Measurements from ENCODE around the gene MAPKAPK3.

DNA sequence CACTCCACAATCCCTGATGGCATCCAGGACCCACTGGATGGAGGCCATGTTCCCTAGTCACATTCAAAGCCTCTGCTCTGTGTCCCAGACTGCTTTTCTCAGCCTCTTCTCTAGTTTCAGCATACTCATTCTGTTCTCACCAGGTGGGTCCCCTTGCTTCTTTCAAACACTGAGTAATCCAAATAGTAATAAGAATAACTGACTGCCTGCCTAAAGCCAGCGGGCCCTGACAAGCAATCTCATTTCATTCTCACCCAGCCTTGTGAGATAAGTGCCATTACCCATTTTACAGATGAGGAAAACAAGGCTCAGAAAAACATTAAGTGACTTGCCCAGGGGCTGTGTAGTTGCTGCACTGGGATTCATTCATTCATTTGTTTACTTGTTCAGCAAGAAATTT is 25.4 kb downstream of the MAPKAPK3 start:
- TF ChIP-seq REST (IDR thresholded peaks at IDR 0.05; ENCODE audit: borderline replicate concordance) (no peak), RAD21 (conservative IDR thresholded peaks at IDR 0.05) (no peak), CTCF (IDR thresholded peaks at IDR 0.05; ENCODE audit: poor library complexity, severe bottlenecking) (no peak), POLR2AphosphoS5 (IDR thresholded peaks at IDR 0.05) (no peak), EZH2 (IDR thresholded peaks at IDR 0.05; ENCODE audit: borderline replicate concordance, insufficient read depth, low read length, poor library complexity, severe bottlenecking) (no peak), TAF1 (IDR thresholded peaks at IDR 0.05; ENCODE audit: low read depth) (no peak), EP300 (conservative IDR thresholded peaks at IDR 0.05; ENCODE audit: poor library complexity, severe bottlenecking) (no peak), MXI1 (conservative IDR thresholded peaks at IDR 0.05; ENCODE audit: poor library complexity, severe bottlenecking) (no peak)
